ENCODE measurements around the gene TECPR2. TPM values are rescaled to one million over a fixed set of nuclear protein-coding genes. Genes with fewer than 3 reads are reported as not detected.

Gene TECPR2
- total RNA-seq, 1 experiment from 2014 or later = 21.3 TPM

- ATAC-seq (no peak), DNase-seq (ENCODE audit: low spot score) (no peak)
- Mint-ChIP-seq H3K4me1 (peaks cover 22% of the 10 kb centered on the region), H3K4me3 (no peak overlapping the region), H3K36me3 (peaks cover 2% of the 10 kb centered on the region; the same call in 1 of the 2 replicates), H3K27ac (peak overlapping the region; percentile 11; the same call in 1 of the 2 replicates), H3K27me3 (ENCODE audit: low read depth) (no peaks in the 10 kb centered on the region), H3K9me3 (no peaks in the 10 kb centered on the region)
- POLR2A ChIA-PET = no interaction called here
- CTCF ChIA-PET = no interaction called here
- TF ChIP-seq, protein P1, sequence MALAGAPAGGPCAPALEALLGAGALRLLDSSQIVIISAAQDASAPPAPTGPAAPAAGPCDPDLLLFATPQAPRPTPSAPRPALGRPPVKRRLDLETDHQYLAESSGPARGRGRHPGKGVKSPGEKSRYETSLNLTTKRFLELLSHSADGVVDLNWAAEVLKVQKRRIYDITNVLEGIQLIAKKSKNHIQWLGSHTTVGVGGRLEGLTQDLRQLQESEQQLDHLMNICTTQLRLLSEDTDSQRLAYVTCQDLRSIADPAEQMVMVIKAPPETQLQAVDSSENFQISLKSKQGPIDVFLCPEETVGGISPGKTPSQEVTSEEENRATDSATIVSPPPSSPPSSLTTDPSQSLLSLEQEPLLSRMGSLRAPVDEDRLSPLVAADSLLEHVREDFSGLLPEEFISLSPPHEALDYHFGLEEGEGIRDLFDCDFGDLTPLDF (CRISPR knock-in tag; IDR thresholded peaks at IDR 0.05) = no peak
- TF ChIP-seq, protein P2, sequence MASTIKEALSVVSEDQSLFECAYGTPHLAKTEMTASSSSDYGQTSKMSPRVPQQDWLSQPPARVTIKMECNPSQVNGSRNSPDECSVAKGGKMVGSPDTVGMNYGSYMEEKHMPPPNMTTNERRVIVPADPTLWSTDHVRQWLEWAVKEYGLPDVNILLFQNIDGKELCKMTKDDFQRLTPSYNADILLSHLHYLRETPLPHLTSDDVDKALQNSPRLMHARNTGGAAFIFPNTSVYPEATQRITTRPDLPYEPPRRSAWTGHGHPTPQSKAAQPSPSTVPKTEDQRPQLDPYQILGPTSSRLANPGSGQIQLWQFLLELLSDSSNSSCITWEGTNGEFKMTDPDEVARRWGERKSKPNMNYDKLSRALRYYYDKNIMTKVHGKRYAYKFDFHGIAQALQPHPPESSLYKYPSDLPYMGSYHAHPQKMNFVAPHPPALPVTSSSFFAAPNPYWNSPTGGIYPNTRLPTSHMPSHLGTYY (CRISPR knock-in tag; IDR thresholded peaks at IDR 0.05) = no peak
- TF ChIP-seq ZNF317 (CRISPR knock-in tag; IDR thresholded peaks at IDR 0.05; ENCODE audit: borderline replicate concordance, low read depth) = no peak
- TF ChIP-seq NFE2L1 (CRISPR knock-in tag; IDR thresholded peaks at IDR 0.05) = no peak
- TF ChIP-seq HMGA2 (CRISPR knock-in tag; IDR thresholded peaks at IDR 0.05) = no peak
- TF ChIP-seq OVOL2 (CRISPR knock-in tag; IDR thresholded peaks at IDR 0.05; ENCODE audit: borderline replicate concordance) = no peak
- TF ChIP-seq SP1 (CRISPR knock-in tag; conservative IDR thresholded peaks at IDR 0.05) = no peak
- TF ChIP-seq, protein P3, sequence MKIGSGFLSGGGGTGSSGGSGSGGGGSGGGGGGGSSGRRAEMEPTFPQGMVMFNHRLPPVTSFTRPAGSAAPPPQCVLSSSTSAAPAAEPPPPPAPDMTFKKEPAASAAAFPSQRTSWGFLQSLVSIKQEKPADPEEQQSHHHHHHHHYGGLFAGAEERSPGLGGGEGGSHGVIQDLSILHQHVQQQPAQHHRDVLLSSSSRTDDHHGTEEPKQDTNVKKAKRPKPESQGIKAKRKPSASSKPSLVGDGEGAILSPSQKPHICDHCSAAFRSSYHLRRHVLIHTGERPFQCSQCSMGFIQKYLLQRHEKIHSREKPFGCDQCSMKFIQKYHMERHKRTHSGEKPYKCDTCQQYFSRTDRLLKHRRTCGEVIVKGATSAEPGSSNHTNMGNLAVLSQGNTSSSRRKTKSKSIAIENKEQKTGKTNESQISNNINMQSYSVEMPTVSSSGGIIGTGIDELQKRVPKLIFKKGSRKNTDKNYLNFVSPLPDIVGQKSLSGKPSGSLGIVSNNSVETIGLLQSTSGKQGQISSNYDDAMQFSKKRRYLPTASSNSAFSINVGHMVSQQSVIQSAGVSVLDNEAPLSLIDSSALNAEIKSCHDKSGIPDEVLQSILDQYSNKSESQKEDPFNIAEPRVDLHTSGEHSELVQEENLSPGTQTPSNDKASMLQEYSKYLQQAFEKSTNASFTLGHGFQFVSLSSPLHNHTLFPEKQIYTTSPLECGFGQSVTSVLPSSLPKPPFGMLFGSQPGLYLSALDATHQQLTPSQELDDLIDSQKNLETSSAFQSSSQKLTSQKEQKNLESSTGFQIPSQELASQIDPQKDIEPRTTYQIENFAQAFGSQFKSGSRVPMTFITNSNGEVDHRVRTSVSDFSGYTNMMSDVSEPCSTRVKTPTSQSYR (CRISPR knock-in tag; IDR thresholded peaks at IDR 0.05) = no peak
- no peak for TF ChIP-seq ZSCAN18 (CRISPR knock-in tag; IDR thresholded peaks at IDR 0.05)
- TF ChIP-seq IRF1 (CRISPR knock-in tag; IDR thresholded peaks at IDR 0.05) = no peak
- TF ChIP-seq PRDM15 (CRISPR knock-in tag; IDR thresholded peaks at IDR 0.05) = no peak
- TF ChIP-seq MLX (CRISPR knock-in tag; IDR thresholded peaks at IDR 0.05) = no peak
Observed at GRCh38 chr14:102390064-102390855, 27.5 kb downstream of the TECPR2 start.
